Activated CD8-positive, alpha-beta memory T cell treated with anti-CD3 and anti-CD28 coated beads for 24 hours (primary cell): Measurements from ENCODE around the gene CHCHD10.

Experiments
- DNase-seq: peaks from one replicate; pipeline ENCODE4 v3.0.0-alpha.2; 2020

The CHCHD10 gene

DNA sequence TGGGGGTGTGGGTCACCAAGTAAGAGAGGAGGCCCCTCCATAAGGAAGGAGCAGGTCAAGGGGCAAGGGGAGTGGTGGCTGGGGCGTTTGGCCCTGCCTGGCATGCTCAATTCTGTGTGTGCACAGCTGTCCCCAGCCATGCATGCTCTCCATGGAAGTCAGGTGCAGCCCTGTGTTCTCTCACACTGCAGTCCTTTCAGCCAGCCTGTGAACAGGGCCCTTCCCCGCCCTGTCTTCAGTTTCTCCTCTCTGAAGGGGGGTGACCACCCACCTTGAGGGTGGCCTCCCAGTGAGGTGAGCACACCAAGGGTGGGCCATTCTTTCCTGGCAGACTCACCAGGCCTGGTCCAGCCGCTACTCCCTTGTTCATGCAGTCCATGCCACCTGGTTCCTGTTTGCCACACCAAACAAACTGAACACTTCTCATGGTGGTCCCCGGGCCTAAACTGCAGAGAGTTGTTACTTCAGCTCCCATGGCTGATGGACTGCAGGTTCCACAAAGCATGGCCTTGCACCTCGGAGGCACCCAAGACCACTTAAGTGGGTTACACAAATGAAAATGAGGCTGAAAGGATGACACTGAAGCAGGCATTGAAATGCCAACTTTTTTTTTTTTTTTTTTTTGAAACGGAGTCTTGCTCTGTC, 1.7 kb upstream of the CHCHD10 start:
- DNase-seq, result no peak

GRCh38 chr22:23767303-23767672, 484 bp downstream of the CHCHD10 start:
- DNase-seq, result no peak

DNA sequence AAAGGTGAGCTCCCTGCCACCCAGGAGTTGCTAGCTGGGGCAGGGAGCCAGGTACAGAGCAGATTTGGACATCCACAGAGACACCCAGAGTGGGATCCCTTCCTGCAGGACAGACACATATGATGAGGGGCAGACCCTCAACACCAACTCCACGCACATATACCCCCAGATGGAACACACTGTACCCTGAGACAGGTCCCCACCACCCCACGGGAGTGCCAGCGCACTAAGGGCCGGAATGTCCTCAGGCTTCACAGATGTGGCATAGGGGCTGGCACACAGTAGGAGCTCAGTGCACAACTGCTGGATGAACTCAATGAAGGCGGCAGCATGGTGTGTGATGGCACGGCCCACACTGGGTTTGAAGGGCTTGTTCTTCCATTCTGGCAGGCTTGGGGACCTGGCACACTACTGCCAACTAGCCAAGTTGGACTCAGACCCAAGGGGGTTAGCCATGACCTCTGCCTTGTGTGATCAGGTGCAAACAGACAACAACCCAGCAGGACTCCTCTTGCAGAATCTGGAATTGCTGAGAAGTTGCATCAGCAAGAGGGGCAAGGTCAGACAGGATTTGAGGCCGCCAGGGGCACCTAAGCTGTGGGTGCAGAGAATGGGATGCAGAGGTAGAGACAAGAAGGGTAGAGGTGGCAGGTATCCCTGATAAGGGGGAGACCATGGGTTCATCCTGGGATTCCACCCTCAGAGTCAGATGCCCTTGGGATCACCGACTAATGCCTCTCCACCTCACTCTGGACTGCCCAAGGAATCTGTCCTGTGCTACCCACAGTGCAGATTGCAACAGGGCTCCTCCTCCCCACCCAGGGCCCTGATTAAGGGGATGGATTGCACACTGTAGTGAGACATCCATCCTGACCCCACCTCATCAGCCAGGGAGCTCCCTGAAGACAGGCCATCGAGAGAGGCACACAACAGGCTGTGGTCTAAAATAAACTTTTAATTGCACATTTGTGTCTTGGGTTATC, 2.6 kb downstream of the CHCHD10 start:
- DNase-seq, result no peak

DNA sequence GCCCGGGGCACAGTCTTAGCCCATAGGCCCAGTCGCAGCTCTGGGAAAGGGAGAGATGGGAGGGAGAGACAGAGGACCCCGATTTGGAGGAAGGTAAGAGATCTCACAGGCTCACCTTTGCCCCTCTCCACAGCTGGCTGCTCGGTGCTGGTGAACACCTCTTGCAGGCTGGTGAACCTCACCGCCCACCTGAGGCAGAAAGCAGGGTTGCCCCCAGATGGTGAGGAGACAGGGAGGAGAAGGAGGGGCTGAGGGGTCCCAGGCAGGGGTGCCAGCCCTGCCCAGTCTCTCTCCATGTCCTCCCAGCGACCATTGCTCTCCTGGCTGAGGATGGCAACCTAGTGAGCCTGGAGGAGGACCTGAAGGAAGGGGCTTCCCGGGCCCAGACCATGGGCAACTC, 3.8 kb downstream of the CHCHD10 start:
- no peak for DNase-seq

GRCh38 chr22:23763579-23763945, 4.2 kb downstream of the CHCHD10 start:
- peak; percentile 86 for DNase-seq

GRCh38 chr22:23762842-23763578, 4.8 kb downstream of the CHCHD10 start, which contains the start of gene C22orf15:
Gene C22orf15, plus strand, starts transcription at chr22:23762990. Its CDS starts 317 bp downstream, at chr22:23763307.
- no peak for DNase-seq

DNA sequence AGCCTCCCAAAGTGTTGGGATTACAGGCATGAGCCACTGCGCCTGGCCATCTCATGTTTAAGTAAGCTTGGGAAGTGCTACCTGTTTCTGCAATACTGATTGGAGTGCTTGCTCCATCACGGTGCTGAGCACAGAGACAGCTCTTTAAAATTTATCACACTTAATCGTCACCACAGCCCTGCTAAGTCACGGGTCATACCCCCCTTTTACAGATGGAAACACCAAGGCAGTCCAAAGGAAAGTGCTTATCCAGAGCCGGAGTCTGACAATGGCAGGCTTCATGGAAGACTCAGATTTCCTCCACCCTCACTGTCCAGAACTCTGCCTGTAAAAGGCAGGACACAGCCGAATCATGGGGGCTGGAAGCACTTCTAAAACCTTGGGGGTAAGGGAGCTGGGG, 7.7 kb downstream of the CHCHD10 start:
- DNase-seq, result no peak

GRCh38 chr22:23759566-23759965, 8.2 kb downstream of the CHCHD10 start:
- no peak for DNase-seq

DNA sequence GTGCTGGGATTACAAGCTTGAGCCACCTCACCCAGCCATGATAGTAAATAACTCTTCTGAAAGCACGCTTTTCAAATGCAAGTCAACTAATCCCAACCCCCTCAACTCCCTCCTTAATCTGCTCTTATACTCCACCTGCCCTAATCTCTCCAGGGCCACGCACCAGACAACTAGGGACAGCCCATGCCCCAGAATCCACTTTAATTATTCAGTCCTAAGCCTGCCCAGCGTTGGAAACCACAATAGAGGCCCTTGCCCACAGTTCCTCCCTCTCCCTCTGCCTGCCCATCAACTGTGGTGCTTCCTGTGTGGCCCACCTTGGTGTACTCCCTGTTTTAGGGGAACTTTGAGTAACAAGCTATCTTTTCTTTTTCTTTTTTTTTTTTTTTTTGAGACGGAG, 10.9 kb downstream of the CHCHD10 start:
- no peak for DNase-seq

- DNase-seq, result no peak
These were observed 12.1 kb downstream of the CHCHD10 start for GRCh38 chr22:23755711-23756110.

- no peak for DNase-seq
These were observed 12.7 kb downstream of the CHCHD10 start for GRCh38 chr22:23754980-23755636.

GRCh38 chr22:23754220-23754919, 13.4 kb downstream of the CHCHD10 start, which contains the start of gene VPREB3:
Gene VPREB3, minus strand, starts transcription at chr22:23754425. Its CDS starts 62 bp downstream, at chr22:23754363.
- DNase-seq, result no peak

DNA sequence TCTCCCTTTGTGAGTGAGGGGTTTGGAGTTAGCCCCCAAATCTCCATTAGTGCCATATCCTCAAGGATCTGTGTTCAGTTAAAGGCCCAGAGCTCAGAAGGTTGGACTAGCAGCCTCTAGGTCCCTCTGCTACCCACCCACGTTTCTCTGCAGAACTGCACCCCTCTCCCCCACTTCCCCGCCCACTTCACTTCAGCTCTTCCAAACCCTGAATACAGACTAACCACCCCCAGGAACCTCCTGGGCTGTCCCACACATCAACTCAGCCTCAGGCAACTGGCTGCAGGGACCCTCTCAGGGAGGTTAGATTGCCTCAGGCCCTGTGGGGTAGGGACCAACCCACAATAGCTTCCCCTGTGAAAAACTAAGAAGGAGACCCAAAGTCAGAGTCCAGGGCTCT, 14.4 kb downstream of the CHCHD10 start:
- DNase-seq, result no peak

GRCh38 chr22:23752750-23753149, 15.0 kb downstream of the CHCHD10 start:
- DNase-seq, result no peak

GRCh38 chr22:23752090-23752691, 15.6 kb downstream of the CHCHD10 start:
- no peak for DNase-seq

GRCh38 chr22:23751441-23751996, 16.3 kb downstream of the CHCHD10 start:
- no peak for DNase-seq

GRCh38 chr22:23750714-23751440, 16.9 kb downstream of the CHCHD10 start, which contains the start of gene ZNF70:
Gene ZNF70, minus strand, starts transcription at chr22:23751112. Its CDS starts 5,972 bp downstream, at chr22:23745140.
- peak; percentile 94 for DNase-seq

GRCh38 chr22:23750367-23750713, 17.4 kb downstream of the CHCHD10 start:
- no peak for DNase-seq

GRCh38 chr22:23749841-23750301, 17.9 kb downstream of the CHCHD10 start:
- DNase-seq, result no peak

DNA sequence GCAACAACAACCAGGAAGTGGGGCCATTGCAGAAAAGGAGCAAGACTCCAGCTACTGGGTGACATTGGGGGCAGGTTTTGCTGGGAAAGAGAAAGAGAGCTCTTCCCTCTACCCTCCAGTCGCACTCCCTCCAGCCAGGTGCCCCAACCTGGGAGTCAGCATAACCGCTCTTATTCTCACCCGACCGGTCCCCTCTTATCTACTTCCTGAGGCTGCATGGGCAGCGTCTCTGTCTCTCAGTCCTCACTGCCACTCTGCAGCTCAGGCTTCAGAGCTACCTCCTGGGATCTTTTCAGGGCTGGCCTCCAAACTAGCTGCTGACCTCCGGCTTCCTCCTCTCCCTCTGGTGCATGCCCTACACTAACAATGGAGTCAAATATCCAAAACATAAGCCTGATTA, 22.0 kb downstream of the CHCHD10 start:
- DNase-seq, result no peak
